SU-DHL-6 (cell line): ENCODE data around the gene TUSC1.

Experiments used
- CTCF ChIP-seq: fragments of 200-600 bp; sonication (generic); IDR thresholded peaks from one replicate; pipeline ENCODE4 v1.5.1; 2017; ENCODE audit warnings: antibody characterized with exemption, mild to moderate bottlenecking, low read length, moderate library complexity; ENCODE audit not compliant: insufficient read depth, poor library complexity, severe bottlenecking
- EZH2phosphoT487 ChIP-seq: fragments of 200-600 bp; sonication (generic), shearing (Covaris generic); conservative IDR thresholded peaks from 2 replicates; pipeline ENCODE4 v1.6.1; 2018; ENCODE audit warnings: mild to moderate bottlenecking, antibody characterized with exemption, low read length, moderate library complexity, mixed read lengths

GRCh38 chr9:25724424-25724823 is 46.2 kb upstream of the TUSC1 start:
- no peak for TF ChIP-seq CTCF
- no peak for TF ChIP-seq EZH2phosphoT487
